HepG2 (cell line): ENCODE measurements around the gene ZIC4. TPM values are rescaled to one million over a fixed set of nuclear protein-coding genes. Genes with fewer than 3 reads are reported as not detected.

ENCODE experiments used
- ARID2 ChIP-seq: sonication (generic); formaldehyde crosslinking; IDR thresholded peaks from 2 replicates; pipeline ENCODE4 v1.8.1; 2022; ENCODE audit warnings: mild to moderate bottlenecking, missing genetic modification reagents, borderline replicate concordance
- GTF3A ChIP-seq: sonication (generic); formaldehyde crosslinking; conservative IDR thresholded peaks from 2 replicates; pipeline ENCODE4 v1.4.0; 2020; ENCODE audit warnings: mild to moderate bottlenecking, missing genetic modification reagents
- JUNB ChIP-seq: sonication (generic); formaldehyde crosslinking; IDR thresholded peaks from 2 replicates; pipeline ENCODE4 v1.8.0; 2022; ENCODE audit warnings: missing genetic modification reagents, mild to moderate bottlenecking, borderline replicate concordance
- MED13 ChIP-seq: sonication (generic); formaldehyde crosslinking; IDR thresholded peaks from 2 replicates; pipeline ENCODE4 v1.5.0; 2020; ENCODE audit warnings: missing genetic modification reagents
- SMARCC2 ChIP-seq: fragments of 450-650 bp; IDR thresholded peaks from 2 replicates; pipeline ENCODE4 v1.6.1; 2017; ENCODE audit warnings: antibody characterized with exemption, mild to moderate bottlenecking
- TBX3 ChIP-seq: fragments of 450-650 bp; IDR thresholded peaks from 2 replicates; pipeline ENCODE4 v1.6.1; 2017; ENCODE audit warnings: antibody characterized with exemption, mild to moderate bottlenecking, inconsistent platforms, borderline replicate concordance
- TRIM24 ChIP-seq: sonication (generic); formaldehyde crosslinking; IDR thresholded peaks from 2 replicates; pipeline ENCODE4 v1.8.0; 2022; ENCODE audit warnings: mild to moderate bottlenecking, missing genetic modification reagents
- ZNF142 ChIP-seq: sonication (generic); formaldehyde crosslinking; IDR thresholded peaks from 2 replicates; pipeline ENCODE4 v1.4.0; 2020; ENCODE audit warnings: missing genetic modification reagents
- ZNF296 ChIP-seq: sonication (generic); formaldehyde crosslinking; conservative IDR thresholded peaks from 2 replicates; pipeline ENCODE4 v1.5.0; 2020; ENCODE audit warnings: mild to moderate bottlenecking, missing genetic modification reagents
- ZNF44 ChIP-seq: sonication (generic); formaldehyde crosslinking; IDR thresholded peaks from 2 replicates; pipeline ENCODE4 v1.5.1; 2020; ENCODE audit warnings: mild to moderate bottlenecking, missing genetic modification reagents
- ZNF567 ChIP-seq: sonication (generic); formaldehyde crosslinking; IDR thresholded peaks from 2 replicates; pipeline ENCODE4 v1.8.1; 2023; ENCODE audit warnings: mild to moderate bottlenecking, missing genetic modification reagents, borderline replicate concordance
- ZNF678 ChIP-seq: sonication (generic); formaldehyde crosslinking; IDR thresholded peaks from 2 replicates; pipeline ENCODE4 v1.4.0; 2020; ENCODE audit warnings: mild to moderate bottlenecking, missing genetic modification reagents
- polyA plus RNA-seq, 8 experiments: library from polyadenylated mRNA; depleted of rRNA in 3 of 8; stranded (reverse) in 7 of 8; unstranded in 1 of 8; fragments of >200 nt; fragmentation: Illumina TruSeq in 4 of 8; extraction: Trizol in 4 of 8; gene quantifications; 2 replicates each; pipeline versions ENCODE4 v1.2.1 to v1.2.3, GENCODE V29; 2011 to 2016; ENCODE audit warnings: low read depth in 4 of 8, missing spikeins in 1 of 8, mixed read lengths in 1 of 8; ENCODE audit not compliant: insufficient read depth in 1 of 8
- total RNA-seq, 5 experiments: library from RNA; depleted of rRNA; stranded (reverse); fragments of >200 nt; fragmentation: Illumina TruSeq; extraction: Trizol; gene quantifications; 2 replicates each; pipeline ENCODE4 v1.2.3, GENCODE V29; 2016; ENCODE audit warnings: low read depth in 1 of 5
- TF ChIP-seq, protein P1 (sequence below): sonication (generic); formaldehyde crosslinking; IDR thresholded peaks from 2 replicates; pipeline ENCODE4 v1.4.0; 2020; ENCODE audit warnings: missing genetic modification reagents
- TF ChIP-seq, protein P2 (sequence below): IDR thresholded peaks from 2 replicates; pipeline ENCODE4 v1.6.1; 2018; ENCODE audit warnings: missing genetic modification reagents, mild to moderate bottlenecking, missing compliant biosample characterization

ZIC4 gene
- total and polyA plus RNA-seq, 2 of the 13 experiments (the other 11 are each of a cell fraction or from before 2014, with no cell fraction given) = not detected

DNA sequence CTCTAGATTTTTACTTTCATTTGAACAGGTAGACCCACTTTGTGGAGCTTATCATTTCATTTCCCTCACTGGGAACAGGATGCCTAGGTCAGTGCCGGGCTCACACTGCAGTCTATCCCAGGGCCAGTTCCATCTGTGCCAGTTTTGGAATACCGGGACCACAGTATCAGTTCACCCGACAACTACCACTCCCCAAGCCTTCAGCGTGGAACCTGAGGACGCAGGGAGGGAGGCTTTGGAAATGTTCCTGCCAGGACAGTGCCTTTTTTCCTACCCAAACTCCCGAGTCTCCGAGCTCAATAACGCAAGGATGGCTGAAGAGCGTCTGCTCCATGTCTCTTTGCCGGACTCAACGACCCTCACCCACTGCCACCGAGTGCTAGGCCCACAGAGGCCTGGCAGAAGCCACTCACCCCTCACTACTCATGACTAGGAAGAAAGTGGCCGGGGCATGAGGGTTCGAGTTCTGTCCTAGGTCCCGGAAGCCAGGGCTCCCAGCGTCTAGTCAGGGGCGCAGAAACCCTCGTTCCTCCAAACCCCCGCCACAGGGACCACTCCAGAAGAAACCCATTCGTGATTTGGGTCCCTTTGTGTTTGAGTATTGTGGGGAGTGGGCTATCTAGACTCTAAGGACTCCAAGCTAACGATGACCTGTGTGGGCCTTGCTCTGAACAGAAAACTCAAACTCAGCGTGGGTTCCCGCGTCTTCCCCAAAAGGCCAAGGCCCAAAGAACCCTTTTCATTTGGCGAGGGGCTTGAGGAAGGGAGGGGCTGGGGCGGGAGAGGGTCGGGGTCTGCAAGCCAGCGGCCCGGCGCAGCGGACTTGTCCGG, 14.2 kb upstream of the ZIC4 start (continued):
- TF ChIP-seq TBX3 (no peak), ZNF296 (CRISPR knock-in tag) (no peak), MED13 (CRISPR knock-in tag) (no peak), ZNF142 (CRISPR knock-in tag) (no peak), SMARCC2 (no peak), ZNF567 (CRISPR knock-in tag) (no peak), ARID2 (CRISPR knock-in tag) (no peak), TRIM24 (no peak), ZNF678 (CRISPR knock-in tag) (no peak), ZNF44 (CRISPR knock-in tag) (no peak), JUNB (CRISPR knock-in tag) (no peak), GTF3A (CRISPR knock-in tag) (no peak)
- TF ChIP-seq, protein P1, sequence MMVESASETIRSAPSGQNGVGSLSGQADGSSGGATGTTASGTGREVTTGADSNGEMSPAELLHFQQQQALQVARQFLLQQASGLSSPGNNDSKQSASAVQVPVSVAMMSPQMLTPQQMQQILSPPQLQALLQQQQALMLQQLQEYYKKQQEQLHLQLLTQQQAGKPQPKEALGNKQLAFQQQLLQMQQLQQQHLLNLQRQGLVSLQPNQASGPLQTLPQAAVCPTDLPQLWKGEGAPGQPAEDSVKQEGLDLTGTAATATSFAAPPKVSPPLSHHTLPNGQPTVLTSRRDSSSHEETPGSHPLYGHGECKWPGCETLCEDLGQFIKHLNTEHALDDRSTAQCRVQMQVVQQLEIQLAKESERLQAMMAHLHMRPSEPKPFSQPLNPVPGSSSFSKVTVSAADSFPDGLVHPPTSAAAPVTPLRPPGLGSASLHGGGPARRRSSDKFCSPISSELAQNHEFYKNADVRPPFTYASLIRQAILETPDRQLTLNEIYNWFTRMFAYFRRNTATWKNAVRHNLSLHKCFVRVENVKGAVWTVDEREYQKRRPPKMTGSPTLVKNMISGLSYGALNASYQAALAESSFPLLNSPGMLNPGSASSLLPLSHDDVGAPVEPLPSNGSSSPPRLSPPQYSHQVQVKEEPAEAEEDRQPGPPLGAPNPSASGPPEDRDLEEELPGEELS (CRISPR knock-in tag) = no peak
- TF ChIP-seq, protein P2, sequence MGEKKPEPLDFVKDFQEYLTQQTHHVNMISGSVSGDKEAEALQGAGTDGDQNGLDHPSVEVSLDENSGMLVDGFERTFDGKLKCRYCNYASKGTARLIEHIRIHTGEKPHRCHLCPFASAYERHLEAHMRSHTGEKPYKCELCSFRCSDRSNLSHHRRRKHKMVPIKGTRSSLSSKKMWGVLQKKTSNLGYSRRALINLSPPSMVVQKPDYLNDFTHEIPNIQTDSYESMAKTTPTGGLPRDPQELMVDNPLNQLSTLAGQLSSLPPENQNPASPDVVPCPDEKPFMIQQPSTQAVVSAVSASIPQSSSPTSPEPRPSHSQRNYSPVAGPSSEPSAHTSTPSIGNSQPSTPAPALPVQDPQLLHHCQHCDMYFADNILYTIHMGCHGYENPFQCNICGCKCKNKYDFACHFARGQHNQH (CRISPR knock-in tag) = no peak
